GM12874 (cell line): ENCODE data around the gene ACTN4.
A peak's percentile ranks its signal among the peaks of the same experiment; 100 is the strongest.

Source experiments
- TF ChIP-seq, protein P1 (sequence below): IDR thresholded peaks from 2 replicates; pipeline ENCODE4 v1.5.1; 2011; ENCODE audit warnings: low read depth, mild to moderate bottlenecking, control low read depth, low read length, moderate library complexity; ENCODE audit not compliant: insufficient read depth

ACTN4 gene

DNA sequence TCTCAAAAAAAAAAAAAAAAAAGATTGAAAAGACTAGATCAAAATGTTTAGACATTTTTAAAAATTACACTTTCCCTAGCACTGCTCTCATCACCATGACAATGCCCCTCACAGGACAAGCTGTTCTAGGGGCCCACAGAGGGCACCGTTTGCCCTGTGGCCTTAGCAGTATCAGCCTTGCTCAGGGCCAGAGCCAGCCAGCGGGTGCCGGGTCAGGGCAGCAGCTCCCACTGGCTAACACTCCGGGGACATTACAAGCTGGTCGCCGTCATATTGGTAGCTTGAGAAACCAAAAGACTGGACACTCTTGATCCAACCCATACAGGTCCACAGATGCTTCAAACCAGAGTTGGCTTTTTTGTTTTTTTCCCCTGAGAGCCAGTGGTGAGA is 78.8 kb downstream of the ACTN4 start:
- TF ChIP-seq, protein P1, sequence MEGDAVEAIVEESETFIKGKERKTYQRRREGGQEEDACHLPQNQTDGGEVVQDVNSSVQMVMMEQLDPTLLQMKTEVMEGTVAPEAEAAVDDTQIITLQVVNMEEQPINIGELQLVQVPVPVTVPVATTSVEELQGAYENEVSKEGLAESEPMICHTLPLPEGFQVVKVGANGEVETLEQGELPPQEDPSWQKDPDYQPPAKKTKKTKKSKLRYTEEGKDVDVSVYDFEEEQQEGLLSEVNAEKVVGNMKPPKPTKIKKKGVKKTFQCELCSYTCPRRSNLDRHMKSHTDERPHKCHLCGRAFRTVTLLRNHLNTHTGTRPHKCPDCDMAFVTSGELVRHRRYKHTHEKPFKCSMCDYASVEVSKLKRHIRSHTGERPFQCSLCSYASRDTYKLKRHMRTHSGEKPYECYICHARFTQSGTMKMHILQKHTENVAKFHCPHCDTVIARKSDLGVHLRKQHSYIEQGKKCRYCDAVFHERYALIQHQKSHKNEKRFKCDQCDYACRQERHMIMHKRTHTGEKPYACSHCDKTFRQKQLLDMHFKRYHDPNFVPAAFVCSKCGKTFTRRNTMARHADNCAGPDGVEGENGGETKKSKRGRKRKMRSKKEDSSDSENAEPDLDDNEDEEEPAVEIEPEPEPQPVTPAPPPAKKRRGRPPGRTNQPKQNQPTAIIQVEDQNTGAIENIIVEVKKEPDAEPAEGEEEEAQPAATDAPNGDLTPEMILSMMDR, result no peak

DNA sequence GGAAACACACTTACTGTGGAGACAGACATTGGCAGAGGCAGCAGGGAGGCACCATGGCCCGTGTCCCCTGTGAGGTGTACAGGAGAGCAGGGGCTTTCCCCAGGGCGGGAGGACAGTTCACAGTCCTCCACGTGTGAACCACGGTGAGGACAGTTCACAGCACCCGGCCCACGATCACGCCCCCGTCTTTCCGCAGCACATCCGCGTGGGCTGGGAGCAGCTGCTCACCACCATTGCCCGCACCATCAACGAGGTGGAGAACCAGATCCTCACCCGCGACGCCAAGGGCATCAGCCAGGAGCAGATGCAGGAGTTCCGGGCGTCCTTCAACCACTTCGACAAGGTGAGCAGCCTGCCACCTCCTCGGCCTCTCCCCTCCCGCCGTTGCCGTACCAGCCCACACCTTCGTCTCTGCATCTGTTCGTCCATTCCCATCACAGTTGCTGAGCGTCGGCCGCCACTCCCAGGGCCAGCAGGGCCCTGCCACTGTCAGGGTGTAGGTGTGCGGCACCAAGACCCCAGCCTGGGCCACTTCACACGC is 79.4 kb downstream of the ACTN4 start:
- TF ChIP-seq, protein P1, result no peak

DNA sequence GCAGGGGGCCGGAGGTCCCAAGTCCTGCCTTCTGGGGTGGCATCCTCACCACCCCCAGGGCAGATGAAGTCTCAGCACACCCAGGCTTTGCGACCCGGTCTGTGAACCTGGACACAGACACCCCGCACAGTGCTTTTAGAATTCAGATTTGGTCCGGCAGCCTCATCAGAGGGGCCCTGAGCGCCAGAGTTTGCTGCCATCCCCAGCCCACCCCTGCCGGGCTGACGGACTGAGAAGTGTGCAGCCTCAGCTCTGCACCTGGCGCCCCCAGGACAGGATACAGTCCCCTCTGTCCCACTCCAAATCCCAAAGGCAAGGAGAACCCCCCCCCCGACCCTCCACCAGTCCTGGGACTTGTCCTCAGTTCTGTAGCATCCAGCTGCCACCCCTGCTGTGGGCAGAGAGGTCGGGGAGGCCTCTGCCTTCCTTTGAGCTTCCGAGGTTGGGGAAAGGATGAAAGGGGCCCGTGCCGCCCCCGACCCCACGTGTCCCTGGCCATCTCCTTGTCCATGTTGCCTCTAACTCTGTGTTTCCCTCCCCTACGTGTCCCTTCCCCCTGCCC is 79.9 kb downstream of the ACTN4 start:
- TF ChIP-seq, protein P1, result no peak

DNA sequence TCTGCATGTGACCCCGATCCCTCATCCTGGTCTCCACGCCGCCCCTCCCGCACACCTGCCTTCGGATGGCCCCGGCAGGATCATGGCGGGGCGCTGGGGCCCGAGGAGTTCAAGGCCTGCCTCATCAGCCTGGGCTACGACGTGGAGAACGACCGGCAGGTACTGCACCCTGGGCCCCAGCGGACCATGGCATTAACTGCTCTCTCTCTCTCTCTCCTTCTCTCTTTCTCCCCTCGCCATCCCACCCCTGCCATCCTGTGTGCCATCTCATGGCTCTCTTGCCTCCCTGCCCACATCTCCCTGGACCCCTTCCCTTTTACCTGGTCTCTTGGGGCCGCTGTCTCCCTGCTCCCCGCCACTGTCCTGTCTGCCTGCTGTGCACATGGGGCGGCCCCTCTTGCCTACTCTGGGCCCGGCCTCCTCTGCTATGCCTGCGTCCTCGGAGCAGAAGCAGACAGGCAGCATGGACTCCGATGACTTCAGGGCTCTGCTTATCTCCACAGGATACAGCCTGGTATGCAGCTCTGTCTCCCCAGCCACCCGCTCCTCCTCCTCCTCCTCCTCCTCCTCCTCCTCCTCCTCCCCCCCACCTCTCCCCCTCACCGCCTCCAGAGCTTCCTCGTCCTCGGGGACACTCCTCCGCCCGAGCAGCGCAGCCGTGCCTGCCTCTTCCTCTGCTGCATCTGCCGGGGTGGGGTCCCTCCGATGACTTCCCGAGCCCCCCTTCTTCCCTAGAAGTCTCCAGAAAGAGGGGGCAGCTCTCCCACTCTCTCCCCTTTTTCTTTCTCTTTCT is 80.6 kb downstream of the ACTN4 start:
- TF ChIP-seq, protein P1, result no peak

DNA sequence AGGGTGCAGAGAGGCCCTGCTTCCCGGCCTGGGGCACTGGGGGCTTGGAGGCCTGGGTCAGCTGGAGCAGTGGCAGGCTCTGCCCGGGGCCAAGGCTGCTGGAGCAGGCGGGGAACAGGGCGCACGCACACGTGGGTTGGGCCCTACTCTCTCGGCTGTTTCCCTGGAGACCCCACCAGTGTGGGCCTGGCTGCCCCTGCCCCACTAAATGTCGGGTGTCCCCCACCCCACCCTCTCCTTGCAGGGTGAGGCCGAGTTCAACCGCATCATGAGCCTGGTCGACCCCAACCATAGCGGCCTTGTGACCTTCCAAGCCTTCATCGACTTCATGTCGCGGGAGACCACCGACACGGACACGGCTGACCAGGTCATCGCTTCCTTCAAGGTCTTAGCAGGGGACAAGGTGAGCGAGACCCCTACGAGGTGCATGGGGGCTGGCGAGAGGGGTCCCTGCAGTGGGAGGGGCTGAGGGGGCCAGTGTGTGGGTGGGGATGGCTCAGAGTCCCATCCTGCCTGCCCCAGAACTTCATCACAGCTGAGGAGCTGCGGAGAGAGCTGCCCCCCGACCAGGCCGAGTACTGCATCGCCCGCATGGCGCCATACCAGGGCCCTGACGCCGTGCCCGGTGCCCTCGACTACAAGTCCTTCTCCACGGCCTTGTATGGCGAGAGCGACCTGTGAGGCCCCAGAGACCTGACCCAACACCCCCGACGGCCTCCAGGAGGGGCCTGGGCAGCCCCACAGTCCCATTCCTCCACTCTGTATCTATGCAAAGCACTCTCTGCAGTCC is 81.5 kb downstream of the ACTN4 start:
- TF ChIP-seq, protein P1, result no peak

DNA sequence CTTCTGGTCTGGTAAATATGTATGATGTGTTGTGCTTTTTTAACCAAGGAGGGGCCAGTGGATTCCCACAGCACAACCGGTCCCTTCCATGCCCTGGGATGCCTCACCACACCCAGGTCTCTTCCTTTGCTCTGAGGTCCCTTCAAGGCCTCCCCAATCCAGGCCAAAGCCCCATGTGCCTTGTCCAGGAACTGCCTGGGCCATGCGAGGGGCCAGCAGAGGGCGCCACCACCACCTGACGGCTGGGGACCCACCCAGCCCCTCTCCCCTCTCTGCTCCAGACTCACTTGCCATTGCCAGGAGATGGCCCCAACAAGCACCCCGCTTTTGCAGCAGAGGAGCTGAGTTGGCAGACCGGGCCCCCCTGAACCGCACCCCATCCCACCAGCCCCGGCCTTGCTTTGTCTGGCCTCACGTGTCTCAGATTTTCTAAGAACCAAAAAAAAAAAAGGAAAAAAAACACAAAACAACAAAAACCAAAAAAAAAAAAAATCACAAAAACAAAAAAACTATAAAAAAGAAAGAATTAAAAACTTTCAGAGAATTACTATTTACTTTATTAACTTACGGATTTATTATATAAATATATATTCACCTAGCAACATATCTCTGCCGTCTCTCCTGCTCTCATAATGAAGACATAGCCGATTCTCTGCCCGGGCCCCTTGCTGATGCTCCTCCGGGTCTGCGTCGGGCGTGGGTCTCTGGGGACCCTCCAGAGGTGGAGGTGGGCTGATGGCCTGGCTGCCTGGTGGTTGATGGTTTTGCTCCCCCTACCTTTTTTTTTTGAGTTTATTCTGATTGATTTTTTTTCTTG is 82.4 kb downstream of the ACTN4 start:
- TF ChIP-seq, protein P1, result peak; percentile 95
